Activated gamma-delta T cell (primary cell): ENCODE results near the gene EIPR1.

Source experiments
- DNase-seq: peaks from one replicate; lab custom pipeline; 2025; lab: John Stamatoyannopoulos, UW

The EIPR1 gene

DNA sequence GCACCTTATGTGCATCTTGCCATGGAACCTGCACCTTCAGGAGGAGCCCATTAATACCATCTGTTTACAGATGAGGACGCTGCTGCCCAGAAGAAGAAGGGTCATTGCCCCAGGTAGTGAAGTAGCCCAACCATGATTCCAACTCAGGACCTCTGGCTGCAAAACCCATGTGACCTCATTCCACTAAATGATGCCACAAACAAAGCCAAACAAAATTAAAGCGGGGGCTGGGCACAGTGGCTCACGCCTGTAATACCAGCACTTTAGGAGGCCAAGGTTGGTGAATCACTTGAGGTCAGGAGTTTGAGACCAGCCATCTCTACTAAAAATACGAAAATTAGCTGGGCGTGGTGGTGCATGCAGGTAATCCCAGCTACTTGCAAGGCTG lies 202.1 kb downstream of the EIPR1 start:
- DNase-seq, result no peak

DNA sequence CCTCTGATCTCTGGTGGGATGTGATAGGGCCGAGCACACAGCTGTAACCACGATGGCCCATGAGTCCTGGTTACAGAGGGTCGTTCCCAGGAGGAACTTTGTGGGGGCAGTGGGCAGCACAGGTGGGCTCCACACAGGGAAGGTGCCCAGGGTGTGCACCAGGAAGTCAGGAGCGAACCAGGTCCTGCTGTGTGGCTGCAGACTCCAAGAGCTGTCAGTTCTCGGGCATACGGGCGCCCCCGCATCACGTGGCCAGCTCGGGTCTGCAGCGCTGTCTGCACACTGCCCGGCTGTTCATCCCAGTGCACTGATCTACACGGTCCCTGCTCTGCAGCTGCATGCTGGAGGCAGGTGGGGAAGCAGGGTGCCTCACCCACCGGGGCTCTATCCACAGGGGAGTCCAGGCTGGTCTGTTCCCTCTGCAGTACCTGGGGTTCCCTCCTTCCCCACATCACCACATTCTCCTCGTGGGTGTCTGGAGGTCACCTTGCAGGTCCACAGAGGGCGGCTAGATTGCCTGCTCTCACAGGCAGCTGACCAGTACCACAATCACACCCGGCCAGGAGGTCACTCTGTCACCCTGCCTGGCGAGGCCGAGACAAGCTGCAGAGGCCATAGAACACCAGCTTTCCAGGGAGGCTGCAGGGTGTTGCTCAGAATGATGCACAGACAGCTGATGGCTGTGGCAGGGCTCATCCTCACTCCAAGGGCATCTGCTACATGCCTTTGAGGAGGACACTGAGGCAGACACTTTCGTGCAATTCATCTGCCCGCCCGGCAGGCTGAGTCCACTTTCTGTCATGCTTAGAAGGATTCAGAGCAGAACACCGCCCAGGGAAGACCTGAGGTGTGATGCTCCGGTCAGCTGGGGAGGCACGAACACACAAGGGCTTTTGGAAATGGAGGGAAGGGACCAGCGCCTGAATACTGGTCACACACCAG lies 202.7 kb downstream of the EIPR1 start:
- no peak for DNase-seq

DNA sequence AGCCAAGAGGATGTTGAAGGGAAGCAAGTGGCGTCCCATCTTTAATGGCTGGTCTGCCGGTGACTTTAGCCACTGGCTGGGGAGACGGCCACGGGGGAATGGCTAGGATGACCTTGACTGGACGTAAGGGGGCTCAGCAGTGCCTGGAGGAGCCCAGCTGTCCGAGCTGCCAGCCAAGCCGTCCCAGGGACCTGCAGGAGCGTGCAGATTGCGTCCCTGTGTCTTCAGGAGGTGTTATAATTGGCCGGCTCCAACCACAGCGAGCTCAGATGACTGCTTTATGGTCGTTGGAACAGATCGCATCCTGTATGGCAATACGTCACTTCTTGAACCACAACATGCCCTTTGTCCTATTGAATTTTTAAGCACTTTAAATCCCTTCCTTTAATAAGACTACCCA lies 204.6 kb downstream of the EIPR1 start:
- DNase-seq, result no peak

DNA sequence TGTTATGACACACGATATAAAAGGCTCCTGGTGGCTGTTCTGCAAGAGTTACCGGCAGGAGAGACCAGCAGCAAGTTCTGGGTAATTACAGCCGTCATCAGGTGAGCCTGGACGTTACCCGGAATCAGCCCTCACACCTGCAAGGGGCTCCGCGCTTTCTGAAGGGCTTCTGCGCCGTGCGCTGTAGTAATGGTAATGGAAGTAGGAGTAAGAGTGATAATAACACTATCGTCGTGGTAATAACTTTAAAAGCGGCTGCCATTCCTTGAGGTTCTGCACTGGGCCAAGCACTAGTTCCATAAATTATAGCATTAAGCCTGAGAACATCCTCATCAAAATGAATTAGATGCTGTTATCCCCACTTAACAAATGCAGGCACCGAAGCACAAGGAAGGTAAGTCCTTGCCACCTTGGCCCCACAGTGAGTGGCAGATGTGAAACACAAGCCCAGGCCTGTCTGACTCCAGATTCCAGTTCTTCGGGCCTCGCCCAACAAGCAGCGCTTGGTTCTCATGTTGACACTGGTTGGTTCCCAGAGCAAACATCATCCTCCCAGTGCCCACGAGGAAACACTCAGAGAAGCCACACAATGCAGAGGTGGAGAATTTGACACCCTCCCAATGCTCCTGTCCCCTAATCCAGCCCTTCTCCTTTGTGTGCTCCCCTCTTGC lies 205.2 kb downstream of the EIPR1 start:
- no peak for DNase-seq

DNA sequence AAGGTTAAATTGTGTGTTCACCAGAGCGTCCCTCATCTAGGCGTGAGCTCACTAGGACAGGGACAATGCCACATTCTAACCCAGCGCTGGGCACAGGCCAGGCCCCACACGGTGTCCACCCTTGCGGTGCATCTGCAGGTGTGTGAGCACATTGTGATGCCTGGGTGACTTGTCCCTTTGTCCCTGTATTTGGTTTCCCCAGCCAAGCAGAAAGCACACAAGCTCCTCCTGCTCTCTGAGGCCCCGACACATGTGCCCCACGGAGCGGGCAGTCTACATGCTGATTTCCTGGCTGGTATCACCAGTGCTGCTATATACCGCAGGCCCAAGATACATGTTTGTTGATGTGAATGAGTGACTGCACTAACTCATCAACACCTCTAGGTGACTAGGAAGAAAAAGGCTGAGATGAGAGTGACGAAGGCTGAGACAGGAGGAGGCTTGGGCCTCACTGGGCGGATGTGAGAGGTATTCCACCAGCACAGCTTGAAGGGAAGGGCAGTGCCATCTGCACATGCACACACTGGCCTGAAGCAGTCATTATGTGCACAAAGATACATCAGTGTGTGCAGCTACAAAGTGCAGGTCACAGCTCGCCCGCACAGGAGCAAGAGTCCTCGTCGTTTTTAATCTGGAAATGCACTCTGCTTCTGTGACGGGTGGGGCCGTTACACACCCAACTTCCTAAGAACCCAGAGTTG lies 205.9 kb downstream of the EIPR1 start:
- DNase-seq, result no peak

DNA sequence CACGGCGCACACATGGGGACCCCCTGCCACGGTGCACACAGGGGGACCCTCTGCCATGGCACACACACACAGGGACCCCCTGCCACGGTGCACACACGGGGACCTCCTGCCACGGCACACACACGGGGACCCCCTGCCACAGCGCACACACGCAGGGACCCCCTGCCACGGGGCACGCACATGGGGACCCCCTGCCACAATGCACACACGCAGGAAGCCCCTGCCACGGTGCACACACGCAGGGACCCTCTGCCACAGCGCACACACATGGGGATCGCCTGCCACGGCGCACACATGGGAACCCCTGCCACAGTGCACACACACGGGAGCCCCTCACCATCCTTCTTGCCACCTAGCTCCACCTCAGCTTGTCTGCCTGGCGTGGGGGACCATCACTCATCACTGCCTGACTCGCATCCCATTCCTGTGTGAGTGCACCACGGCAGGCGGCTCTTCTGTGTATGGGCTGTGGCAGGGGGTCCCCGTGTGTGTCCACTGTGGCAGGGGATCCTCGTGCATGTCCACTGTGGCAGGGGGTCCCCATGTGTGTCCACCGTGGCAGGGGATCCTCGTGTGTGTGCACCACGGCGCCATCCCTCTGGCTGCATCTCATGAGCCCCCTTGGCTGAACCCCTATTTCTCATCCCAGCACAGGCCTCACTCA lies 206.7 kb downstream of the EIPR1 start:
- DNase-seq, result no peak

DNA sequence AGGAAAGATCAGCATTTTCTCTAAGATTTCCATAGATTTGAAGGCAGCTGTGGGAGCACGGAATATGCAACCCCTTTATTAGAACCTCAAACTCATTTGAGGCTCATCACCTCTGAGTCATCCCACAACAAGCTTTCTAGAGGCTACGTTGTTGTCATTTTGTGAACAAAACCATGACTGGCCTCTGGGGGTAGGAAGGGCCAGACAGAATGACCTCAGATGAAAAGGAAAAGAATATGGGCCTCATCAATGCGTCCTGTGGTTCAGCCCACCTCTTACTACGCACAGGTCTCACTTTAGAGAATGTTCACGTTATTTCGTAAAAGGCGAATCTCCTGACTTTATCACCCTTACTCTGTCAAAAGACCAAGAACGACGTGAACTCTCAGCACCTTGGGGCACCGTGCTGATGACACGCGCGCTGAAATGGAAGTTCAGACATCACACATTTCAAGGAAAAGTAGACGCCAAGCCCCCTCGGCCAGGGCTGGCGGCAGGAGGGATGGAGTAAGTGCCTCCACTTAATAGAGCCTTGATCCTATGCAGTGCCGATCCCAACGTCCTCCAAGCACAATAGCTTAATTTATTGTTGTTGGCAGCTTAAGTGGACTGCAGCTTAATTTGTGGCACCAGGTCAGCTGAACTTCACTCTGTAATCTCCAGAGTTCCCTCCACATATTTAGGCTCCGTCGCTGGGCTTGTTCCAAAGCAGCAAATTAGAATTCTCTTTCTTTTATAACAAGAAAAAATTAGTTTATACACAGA lies 208.3 kb downstream of the EIPR1 start:
- DNase-seq, result no peak

DNA sequence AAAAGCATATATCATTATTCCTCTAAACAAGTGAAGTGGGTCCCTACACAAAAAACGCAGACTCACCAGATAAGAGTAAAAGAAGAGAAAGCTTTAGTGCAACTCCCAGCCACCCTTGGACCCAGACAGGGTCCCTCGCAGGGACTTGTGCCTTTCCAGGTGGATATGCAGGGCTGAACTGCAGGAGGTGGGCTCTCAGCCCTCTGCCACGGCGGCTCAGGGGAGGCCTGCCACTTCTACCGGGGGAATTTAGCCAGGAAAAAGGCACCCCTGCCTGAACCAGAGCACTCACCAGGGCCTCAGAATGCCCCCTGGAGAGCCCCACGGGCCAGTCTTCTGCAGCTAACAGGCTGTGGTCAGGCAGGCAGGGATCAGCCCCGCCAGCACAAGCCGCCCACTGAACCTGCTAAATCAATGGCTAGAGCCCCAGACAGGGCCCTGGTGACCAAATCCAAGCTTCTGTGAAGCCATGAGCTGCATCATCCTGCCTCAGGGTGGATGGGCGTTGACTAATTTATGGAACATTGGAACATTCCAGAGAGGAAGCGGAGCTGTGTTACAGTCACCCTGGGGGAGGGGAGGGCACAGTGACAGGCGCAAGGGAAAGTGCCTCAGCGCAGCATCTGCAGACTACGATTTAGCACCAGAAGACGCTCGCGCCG lies 209.3 kb downstream of the EIPR1 start:
- DNase-seq, result no peak

DNA sequence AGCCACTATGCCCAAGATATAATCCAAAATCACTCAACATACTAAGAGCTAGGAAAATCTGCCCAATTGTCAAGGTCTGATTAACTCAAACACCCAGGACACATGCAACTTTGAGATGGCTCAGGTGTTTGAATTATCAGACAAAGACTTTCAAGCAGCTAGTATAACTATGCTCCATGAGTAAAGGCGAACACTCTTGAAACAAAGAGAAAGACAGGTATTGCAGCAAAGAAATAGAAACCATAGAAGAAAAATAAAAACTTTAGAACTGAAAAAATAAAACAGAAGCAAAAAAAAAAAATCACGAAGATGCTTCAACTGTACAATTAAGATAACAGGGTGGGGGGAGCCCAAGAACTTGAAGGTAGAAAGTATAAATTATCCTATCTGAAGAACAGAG lies 214.2 kb downstream of the EIPR1 start:
- no peak for DNase-seq

DNA sequence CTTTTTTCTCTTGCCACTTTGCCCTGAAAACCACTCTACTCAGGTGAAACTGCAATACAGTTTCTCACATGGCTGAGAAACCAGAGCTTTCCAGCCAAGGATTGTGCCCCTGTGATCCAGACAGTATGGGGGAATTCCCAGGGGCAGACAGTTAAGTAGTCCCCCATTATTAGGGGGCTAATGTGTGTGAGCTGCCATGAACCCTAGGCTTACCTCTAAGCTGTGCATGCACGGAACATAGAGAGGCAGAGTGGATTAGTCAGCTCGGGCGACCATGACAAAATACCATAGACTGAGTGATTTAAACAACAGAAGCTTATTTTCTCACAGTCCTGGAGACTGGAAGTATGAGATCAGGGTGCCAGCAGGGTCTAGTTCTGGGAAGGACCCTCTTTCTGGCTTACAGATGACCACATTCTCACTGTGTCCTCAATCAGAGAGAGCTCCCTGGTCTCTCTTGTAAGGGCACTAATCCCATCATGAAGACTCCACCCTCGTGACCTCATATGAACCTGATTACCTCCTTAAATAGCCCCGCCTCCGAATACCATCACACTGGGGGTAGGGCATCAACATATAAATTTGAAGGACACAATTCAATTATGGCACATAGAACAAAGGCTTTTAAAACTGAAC lies 215.1 kb downstream of the EIPR1 start:
- DNase-seq, result no peak

DNA sequence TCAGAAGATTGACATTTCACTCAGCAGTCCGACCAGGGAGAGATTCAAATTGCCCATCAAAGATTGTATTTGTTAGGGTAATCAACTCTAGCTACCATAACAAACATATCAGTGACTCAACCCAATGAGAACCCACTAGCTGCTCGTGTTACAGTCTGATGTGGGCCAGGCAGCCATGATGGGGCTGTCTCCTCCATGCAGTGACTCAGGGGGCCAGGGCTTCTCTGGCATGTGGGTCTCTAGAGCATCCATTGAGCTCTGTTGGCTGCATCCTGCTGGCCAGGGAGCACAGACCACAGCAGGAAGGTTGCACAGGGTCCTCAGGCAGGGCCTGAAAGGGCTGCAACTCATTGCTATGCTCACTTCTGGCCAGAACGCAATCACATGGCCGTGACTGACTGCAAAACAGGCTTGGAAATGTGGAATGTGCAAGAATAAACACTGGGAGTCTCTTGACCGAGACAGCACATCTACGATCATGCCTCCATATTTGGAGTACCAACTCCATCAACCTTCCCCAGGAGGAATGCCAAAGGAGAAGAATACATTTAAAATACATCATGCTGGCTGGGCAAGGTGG lies 216.8 kb downstream of the EIPR1 start:
- no peak for DNase-seq

DNA sequence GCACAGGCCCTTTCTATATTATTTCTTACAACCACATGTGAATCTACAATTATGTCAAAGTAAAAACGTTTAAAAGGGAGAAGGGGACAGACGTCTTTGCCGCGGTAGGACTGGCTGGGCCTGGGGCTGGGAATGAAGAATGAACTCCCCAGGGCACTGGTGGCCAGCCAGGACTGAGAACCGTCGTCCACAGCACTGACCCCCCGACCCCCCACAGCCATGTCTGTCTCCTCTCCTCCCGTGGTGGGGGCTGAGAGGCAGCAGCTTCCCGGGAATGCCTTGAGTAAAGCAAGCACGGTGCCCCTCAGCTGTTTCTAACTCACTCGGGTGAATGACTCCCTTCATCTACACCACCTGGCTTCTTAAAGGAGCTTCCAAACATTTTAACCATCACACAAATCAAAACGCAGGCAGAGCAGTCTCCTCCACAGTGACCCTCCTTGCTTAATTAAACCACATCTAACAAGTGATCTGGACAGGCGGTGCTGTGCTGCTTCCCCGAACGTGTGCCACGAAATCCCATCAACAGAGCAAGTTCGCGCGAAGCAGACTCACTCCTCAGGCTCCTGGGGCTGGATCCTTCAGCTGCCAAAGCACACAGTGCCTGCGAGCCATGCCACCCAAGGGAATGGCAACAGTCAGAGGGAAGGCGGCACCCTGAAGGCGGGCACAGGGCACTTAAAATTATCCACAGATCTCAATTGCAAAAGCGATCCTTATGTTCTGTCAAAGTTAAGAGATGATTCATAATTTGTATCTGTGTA lies 217.7 kb downstream of the EIPR1 start:
- no peak for DNase-seq

DNA sequence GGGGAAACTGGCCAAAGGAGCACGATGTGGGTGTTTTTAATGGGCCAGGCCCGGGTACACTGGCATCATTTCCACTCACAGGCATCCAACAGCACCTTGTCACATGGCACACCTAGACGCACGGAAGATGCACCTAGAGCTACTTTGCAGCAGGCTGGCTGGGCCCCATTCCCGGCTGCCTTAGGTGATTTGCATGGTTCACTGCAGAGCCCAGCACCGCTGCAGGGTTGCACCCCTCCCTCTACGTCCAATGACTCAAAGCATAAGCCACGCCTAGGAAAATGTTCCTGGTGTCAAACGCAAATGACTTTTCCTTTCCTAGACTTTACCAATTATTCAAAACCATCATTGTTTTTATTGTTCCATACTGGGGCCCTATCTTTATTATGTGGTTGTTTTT lies 222.9 kb downstream of the EIPR1 start:
- no peak for DNase-seq

DNA sequence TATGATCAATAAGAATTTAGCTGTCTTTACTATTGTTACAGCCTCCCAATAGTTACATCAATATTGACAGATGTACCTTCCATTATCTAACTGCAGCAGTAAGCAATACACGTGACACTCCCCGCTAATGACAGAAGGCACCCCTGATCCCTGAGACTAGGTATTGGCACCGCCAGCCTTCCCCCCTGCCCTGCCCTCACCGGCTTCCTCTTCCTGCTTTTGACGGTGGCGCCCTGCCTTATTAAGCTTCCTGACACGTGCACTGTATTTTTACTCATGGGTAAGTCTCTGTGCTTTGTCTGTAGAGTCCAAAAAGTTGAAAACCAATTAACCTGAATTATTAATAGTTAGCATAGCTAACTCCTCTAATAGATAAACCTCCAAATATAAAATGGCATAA lies 223.5 kb downstream of the EIPR1 start:
- no peak for DNase-seq

DNA sequence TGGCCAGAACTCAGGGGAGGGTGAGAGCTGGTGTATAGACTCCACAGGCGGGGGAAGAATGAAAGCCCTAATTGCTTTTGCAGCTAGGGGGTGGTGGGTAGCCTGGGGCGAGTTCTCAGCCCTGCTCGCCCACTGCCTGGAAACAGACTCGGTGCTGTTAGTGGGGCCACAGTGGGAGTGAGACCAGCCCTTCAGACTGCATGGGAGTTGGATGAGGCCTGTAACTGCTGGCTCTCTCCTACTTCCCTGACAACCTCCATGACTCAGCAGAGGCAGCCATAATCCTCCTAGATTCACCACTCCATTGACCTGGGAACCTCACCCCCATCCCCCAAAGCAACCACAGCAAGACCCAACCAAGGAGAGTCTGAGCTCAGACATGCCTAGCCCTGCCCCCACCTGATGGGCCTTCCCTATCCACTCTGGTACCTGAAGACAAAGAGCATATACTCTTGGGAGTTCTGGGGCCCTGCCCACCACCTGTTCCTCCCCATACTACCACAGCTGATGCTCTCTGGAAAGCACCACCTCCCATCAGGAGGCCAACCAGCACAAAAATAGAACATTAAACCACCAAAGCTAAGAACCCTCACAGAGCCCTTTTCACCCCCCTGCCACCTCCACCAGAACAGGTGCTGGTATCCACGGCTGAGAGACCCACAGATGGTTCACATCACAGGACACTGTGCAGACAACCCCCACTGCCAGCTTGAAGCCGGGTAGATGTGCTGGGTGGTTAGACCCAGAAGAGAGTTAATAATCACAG lies 226.3 kb downstream of the EIPR1 start:
- no peak for DNase-seq

DNA sequence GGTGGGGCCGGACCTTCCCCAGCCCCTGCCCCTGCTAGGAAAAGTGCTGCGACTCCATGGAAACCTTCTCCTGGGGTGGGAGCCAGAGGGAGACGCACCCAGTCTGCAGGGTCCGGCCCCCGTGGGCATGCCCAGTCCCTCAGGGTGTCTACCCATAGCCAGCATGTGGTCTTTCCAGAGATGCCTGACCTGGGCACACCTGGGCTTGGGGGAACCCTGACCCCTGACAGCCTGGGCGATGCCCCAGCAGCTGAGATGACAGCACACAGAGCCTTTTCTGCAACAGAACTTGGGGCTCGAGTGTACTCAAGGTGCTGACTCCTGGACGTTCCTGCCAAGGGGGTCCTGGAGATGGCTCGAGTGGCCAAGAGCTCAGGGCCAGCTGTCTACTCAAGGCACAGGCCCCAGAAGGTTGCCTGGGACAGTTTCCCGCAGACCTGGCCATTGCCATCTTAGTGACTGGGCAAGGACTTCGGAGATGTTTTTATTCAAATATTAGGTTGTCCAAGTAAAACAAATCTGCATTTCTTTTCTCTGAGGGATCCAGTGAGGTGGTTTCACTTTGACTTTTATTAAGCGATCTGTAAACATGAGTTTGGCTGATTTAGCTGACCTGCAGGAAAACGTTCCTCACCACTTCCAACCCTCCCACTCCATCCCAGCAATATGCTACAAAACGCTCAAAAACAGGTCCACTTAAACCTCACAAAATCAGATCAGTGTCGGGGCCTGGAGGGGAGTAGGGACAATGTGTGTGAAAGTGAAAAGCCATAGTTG lies 228.0 kb downstream of the EIPR1 start:
- DNase-seq, result no peak

DNA sequence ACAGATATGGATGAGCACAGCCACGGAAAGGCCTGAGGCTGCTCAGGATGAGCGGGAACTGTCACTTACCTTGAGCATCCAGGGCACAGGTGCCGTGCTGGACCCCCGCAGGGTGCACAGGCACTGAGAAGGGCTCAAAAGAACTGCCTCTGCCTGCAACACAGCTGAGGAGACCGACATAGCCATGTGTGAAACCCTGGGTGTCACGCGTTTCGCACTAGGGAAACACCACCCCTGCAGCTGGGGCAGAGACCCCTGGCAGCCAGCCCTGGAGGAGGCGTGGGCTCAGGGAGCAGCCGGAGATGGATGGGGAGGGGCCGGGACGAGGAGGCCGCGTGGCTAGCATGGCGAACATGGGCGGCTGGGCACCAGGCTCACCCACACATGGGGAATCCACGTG lies 228.9 kb downstream of the EIPR1 start:
- DNase-seq, result no peak
